Measurements from ENCODE around the gene TCFL5.
A peak's percentile ranks its signal among the peaks of the same experiment; 100 is the strongest.

The TCFL5 gene

DNA sequence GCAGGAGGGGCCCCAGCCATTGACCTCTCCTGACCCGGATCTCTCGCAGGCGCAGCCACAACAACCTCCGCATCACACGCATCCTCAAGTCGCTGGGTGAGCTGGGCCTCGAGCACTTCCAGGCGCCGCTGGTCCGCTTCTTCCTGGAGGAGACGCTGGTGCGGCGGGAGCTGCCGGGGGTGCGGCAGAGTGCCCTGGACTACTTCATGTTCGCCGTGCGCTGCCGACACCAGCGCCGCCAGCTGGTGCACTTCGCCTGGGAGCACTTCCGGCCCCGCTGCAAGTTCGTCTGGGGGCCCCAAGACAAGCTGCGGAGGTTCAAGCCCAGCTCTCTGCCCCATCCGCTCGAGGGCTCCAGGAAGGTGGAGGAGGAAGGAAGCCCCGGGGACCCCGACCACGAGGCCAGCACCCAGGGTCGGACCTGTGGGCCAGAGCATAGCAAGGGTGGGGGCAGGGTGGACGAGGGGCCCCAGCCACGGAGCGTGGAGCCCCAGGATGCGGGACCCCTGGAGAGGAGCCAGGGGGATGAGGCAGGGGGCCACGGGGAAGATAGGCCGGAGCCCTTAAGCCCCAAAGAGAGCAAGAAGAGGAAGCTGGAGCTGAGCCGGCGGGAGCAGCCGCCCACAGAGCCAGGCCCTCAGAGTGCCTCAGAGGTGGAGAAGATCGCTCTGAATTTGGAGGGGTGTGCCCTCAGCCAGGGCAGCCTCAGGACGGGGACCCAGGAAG is 49.3 kb downstream of the TCFL5 start:
- DNase-seq (ENCODE audit: low read depth in 2 of 2): no peak

DNA sequence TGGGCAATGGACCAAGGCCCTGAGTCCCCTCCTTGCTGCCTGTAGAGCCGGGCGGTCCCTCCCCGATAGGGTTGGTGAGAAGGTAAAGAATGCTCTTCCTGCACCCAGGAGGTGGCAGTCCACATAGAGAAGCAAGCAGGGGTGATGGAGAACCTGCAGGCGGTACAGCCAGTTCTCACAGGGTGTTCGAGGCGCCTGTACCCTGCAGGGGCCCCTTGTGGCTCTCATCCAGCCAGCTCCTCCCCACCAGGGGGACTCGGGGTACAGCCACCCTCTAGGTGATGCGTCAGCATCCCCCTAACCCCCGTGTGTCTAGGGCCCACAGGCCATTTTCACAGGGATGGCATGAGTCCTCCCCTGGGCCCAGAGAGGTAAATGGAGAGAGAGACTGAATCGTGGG is 49.9 kb downstream of the TCFL5 start:
- no peak for DNase-seq (ENCODE audit: low read depth in 2 of 2)

DNA sequence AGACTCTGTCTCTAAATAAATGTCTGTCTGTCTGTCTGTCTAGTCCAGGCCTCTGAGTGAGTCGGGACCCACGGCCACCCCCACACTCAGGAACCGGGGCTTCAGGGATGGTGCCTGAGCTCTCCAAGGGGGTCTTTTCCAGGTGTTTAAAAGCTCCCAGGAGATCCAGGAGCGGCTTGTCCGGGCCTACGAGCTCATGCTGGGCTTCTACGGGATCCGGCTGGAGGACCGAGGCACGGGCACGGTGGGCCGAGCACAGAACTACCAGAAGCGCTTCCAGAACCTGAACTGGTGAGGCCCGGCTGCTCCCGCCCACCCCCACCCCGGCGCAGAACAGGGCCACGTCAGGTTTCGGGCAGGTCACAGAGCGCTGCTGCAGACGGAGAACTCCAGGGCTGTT is 50.3 kb downstream of the TCFL5 start:
- no peak for DNase-seq (ENCODE audit: low read depth in 2 of 2)

DNA sequence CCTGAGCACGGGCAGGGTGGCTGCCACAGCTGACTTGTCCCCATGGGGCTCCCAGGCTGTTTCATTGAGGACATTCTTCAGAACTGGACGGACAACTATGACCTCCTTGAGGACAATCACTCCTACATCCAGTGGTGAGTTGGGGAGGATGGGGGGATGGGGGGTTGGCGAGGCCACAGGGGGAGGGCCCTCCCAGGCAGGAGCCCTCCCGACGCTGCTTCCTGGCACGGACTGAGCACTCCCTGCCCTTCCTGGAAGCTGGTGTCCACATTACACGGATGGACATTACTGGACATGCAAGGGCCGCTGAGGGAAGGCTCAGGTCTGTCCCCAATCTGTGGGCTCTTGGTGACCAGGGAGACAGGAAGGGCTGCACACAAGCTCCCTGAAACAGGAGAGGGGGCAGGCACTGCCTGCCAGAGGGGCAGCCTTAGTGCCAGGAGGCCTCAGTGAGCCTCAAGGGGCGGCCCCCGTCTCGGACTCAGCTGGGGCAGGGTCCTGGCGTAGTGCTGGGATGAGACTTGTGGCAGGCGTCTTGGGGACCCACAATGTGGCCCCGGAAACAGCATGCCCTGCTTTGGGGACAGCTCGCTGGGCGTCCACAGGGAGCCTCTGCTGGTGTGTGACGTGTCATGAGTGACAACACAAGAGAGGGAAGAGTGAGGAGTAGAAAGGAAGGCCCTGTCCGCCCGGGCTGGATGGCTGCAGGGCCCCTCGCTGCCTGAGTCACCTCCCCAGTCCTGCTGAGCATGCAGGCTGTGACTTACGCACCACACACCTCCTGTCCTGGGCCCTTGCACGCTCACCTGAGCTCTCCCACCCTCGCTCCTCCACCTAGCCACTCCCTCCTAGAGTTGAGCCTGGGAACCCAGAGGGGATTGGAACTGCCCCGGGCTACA is 51.8 kb downstream of the TCFL5 start:
- no peak for DNase-seq (ENCODE audit: low read depth in 2 of 2)

DNA sequence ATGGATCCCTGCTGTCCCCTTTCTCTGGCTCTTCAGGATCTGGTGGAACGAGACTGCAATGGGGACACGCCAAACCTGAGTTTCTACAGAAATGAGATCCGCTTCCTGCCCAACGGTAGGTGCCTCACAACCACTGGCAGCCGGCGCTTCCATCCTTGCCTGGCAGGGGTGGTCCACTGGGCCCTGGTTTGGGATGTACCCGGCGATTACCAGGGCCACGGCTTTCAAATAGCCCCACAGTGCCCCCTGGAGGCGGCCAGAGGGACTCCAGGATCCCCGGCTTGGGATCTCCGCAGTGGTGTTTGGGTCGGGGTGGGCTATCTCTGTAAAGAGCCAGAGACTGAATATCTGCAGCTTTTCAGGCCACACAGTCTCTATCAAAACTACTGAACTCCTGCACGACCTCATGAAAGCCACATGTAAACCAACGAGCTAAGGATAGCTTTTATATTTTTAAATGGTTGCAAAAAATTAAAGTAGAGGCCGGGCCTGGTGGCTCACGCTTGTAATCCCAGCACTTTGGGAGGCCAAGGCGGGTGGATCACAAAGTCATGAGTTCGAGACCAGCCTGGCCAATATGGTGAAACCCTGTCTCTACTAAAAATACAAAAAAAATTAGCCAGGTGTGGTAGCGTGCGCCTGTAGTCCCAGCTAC is 53.3 kb downstream of the TCFL5 start:
- DNase-seq (ENCODE audit: low read depth in 2 of 2): peak; percentile 37 to 68

DNA sequence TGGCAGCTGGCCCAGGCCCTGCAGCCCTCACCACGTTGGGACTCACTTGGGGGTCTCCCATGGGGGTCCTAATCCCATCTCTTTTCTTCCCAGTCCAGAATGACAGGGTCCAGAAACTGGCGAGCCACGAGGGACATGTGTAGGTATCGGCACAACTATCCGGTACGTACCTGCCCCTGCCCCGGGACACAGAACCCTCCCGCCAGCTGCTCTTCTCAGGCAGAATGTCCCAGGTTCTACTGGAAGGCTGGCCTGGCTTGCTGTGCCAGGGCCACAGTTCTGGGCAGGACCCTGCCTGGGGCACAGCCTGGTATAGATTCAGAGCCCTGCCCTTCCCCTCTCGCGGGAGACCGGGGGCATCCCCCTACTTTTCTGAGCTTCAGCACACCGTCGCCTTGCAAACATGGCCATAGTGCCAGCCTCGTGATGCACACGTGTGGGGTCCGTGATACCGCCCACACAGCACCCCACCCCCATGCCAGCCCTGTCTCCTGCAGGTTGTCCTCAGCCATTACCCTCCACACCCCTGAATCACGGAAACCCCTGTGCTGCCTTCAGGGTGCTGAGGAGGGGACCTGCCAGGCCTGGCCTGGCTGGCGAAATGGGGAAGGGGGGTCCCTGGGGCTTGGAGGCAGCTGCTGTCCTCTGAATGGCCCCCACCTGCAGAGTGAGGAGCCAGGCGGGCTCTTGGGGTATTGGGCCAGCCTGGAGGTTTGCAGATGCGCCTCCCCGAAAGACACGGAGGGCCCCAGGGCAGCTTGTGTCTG is 54.0 kb downstream of the TCFL5 start:
- no peak for DNase-seq (ENCODE audit: low read depth in 2 of 2)

DNA sequence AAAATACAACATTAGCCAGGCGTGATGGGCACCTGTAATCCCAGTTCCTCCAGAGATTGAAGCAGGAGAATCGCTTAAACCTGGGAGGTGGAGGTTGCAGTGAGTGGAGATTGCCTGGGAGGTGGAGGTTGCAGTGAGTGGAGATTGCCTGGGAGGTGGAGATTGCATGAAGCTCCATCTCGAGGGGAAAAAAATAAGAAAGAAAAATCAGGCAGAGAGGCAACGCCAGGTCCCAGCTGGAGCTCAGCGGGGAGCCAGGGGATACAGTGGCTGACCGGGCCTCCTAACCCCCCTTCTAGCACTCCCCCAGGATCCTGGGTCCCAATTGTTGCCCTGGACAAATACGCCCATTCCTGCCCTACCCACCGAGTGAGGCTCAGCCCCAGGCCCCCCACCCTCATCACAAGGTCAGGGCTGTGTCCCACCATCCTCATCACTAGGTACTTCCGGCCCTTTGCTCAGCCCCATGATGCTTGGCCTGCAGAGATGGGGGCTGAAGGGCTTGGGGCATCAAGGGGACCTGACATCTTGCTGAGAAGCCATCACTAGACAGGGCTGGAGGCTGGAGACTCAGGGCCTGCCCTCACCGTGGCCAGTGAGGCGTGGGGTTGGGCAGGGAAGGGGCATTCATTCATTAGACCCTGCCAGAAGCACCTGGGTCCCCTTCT is 55.1 kb downstream of the TCFL5 start:
- no peak for DNase-seq (ENCODE audit: low read depth in 2 of 2)

DNA sequence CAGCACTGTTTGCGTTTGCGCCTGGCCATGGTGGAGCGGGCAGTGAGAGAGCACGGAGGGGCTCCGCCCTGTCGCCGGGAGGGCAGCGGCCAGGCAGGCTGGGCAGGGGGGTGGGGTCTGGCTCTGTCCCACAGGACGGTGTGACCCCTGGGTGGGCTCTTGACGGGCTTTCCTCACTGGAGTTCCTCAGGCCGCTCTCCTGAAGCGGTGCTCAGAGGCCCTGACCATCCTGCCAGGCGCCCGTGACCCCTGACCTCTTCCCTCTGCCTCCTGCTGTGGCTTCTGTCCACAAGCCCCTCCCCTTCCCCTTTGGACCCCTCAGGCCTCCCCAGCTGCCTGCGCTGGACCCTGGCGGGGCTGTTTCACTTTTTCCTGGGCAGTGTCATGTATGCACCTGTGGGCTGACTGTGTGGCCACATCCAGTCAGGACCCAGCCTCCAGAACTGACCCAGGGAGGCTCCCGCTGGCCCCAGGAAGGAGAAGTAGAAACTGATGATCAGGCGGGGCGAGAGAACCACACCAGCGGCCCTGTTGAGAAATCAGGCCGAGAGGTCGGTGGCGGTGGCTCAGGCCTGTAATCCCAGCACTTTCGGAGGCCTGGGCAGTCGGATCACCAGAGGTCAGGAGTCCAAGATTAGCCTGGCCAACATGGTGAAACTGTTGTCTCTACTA is 55.8 kb downstream of the TCFL5 start:
- no peak for DNase-seq (ENCODE audit: low read depth in 2 of 2)

DNA sequence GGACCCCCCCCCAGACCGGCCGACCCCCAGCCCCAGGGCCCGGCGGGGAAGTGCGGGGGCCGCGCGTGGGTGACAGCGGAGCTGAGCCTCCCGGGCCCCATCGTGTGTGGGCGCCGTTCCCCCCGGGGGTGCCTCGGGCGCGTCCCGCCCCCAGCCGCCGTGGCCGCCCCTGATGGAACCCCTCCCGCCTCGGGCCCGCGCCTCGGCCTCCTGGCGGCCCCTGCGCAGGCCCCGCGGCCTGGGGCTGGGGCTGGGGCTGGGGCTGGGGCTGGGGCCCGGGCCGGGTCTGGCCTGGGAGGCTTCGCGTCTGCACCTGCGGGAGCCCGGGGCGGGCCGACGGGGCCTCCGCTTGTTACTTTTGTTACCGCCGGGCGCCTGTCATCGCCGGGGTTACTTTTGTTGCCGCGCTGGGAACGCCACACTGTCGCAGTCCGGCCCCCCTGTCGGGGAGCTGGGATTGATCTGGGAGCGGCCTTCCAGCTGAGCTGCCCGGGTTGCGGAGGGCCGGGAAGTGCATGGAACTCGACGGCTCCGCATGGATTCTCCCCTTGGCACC is 56.4 kb downstream of the TCFL5 start:
- DNase-seq (ENCODE audit: low read depth in 2 of 2): no peak

DNA sequence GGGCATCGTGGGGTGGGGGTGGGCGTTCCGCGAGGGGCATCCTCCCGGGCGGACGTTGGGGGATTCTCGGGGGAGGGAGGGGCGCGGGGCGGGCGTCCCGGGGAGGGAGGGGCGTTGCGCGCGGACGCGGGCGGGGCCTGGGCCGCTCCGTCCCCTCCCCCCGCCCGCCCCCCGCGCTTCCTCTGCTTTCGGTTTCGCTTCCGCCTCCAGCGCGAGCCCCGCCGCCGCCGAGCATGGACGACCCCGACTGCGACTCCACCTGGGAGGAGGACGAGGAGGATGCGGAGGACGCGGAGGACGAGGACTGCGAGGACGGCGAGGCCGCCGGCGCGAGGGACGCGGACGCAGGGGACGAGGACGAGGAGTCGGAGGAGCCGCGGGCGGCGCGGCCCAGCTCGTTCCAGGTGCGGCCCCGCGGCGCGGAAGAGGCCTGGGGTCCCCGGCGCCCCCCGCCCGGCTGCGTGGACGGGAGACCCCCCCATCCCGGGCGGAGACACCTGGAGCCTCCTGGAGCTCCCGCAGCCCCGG is 56.9 kb downstream of the TCFL5 start, which contains the start of gene OGFR:
Gene OGFR, plus strand, starts transcription at position 209 of the 528 bp plus-strand sequence. Its CDS starts 25 bp downstream, at position 234.
- DNase-seq (ENCODE audit: low read depth in 2 of 2): peak; percentile 44 to 53

DNA sequence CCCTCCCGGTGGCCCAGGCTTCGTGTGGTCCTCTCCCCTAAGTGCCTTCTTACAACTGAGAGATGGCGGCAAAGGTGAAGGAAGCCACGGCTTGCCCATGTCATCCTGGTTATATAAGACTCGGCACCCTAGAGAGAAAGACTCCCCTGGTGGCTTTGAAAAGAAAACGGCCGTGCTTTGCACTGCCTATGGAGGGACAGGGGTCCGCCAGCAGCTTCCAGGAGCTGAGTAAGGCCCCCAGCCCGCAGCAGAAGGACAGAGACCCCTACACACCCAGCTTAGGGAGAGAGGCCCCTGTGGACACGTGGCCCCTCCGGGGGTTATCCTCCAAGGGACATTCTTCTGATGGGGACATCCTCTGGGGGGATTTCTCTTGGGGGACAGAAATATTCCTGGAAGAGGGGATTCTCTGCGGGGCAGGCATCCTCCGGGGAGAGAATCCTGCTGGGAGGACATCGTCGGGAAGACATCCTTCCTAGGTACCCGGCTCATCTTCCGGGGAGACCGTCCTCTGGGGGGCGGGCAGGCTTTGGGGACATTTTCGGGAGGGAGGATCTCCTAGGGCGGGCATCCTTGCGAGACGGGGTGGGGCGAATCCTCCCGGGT is 57.5 kb downstream of the TCFL5 start:
- no peak for DNase-seq (ENCODE audit: low read depth in 2 of 2)

DNA sequence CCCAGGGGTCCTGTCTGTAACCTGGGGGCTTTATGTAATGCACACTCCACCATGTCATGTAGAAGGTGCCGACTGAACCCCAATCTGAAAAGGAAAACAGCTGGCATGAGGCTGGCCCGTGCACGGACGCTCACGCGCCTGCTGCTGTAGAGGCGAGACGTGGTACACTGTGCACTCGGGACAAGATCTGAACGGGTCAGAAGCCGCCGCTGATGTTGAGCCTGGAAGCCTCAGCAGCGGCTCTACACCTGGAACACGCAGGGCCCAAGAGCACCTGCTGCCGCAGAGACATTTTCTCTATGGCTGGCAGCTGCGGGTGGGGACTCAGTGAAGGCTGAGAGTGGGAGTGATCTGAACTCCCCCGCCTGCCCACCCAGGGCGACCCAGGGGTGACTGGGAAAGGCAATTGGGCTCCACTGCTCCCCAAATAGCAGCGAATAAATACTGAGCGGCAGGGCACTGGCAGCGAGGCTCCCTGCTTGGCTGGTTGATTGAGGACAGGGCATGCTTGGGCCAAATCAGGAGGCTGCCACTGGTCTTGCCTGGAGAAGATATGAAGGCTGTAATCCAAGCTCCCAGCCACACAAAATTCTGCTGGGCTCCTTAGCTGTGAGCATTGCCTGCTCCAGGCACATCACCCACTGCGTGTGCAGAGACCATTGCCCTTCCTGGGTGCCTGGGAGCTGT is 59.5 kb downstream of the TCFL5 start:
- no peak for DNase-seq (ENCODE audit: low read depth in 2 of 2)

DNA sequence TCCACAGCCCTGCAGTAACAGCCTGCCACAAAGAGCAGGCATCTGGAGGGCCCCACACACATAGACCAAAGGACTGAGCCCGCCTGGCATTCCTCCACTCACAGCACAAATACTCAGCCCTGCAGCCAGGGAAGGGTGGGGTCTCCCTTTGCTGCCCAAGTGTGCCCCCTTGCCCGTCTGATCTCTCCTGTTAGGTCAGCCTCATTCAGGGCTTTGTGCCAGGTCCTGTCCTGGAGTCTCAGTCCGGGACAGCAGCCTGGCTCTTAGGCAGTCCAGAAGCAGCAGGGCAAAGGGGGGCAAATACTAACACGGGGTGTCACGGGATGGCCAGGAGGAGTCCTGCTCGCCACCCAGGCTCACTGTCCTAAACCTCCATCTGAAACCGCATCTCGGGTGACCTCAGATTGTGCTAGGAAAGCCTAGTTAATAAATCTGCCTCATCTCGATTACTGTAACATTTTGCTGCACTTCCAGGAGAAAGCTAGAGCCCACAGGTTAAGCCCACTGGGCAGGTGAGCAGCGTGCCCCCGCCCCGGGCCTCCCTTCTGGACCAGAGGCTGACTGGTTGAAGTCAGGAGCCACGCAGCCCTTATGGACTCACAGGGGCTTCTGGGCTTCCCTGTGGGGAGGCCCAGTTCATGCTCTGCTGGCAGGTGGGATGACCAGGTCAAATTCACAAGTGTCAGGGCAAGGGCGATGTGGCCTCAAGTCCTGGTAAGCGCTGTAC is 60.2 kb downstream of the TCFL5 start:
- no peak for DNase-seq (ENCODE audit: low read depth in 2 of 2)

DNA sequence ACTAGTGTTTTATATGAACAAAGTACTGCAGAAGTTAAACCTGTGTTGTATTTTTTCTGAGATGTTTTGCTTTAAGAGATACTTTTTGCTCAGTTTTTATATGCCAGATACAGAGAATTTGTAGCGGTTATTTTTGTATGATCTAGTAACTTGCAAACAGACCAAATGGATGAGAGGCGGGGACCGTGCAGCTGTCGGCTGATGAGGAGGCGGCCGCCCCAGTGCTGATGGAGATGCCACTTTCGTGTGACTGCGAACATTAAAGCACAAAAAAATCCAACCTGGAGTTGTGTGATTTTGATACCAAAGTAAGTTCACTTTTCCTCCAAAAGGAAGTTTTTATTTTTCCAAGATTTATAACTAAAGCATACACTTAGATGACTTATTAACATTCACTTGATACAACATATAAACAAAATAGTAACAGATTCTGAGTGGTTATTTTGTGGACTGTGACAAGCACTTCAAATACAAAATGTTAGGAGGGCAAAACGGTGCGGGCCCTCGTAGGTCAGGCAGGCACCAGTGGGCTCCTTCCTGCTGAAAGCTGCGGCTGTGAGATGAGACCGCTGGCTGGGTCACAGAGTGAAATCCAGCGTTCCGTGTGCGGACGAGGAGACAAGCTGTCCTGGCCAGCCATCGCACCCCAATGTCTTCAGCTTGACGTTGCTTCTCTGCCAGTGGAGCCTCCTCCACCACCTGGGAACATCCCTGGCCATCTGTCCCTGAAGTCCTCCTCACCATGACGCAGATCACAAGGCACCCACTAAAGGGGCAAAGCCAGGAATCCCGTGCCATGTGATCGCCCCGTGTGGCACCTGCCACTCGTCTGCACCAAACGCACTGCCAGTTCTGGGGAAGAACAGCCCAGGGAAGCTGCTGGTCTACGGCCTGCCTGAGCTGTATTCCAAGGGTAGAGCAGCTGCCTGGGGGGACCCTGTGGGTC is 61.0 kb downstream of the TCFL5 start:
- no peak for DNase-seq (ENCODE audit: low read depth in 2 of 2)

DNA sequence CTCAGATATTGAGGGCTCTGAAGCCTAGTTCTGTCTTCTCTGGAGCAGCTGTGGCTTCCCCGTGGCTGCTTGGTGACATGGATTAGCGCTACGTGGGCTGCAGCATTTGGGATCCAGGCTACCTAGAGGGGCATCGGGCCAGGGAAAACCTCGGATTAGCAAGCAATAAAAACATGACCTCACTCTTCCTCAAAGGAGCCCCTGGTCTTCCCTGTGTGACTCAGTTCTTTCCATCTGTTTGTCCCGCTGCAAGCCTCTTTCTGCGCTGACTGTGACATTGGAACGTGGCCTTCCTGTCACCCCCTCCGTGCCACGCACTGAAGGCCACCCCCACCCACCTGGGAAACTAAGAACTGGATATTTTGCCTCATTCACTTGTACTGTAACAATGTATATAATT is 61.7 kb downstream of the TCFL5 start:
- DNase-seq (ENCODE audit: low read depth in 2 of 2): no peak

DNA sequence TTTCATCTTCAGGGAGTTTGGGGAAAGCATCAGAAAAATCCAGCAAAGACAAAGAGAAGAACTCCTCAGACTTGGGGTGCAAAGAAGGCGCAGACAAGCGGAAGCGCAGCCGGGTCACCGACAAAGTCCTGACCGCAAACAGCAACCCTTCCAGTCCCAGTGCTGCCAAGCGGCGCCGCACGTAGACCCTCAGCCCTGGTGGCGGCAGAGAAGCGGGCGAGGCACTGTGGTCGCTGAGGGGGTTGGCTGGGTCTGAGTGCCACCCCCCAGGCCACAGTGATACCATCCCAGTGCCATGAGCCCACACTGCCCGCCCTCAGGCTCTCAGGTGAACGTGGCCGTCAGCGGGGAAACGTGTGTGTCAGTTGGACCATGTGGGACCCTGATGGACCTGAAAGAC is 62.2 kb downstream of the TCFL5 start:
- DNase-seq (ENCODE audit: low read depth in 2 of 2): no peak

DNA sequence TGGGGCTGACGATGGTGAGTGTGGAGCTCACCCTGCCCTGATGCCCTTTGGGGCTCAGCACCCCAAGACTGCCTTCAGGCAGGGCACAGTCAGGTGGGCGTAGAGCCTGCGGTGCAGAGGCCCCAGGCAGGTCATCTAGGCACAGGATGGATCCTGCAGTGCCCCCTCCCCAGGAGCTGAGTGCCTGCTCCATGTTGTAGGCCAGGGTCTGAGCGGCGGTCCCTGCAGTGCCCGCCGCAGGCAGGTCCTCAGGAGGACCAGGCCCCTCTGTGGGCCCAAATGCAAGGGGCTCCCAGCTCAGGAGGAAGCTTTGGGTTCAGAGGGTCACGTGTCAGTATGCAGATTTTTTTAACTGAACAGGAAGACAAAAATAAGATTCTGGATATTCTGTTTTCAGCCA is 62.6 kb downstream of the TCFL5 start:
- no peak for DNase-seq (ENCODE audit: low read depth in 2 of 2)
